HFF-Myc (cell line): ENCODE data around the gene UBXN10.
A peak's percentile ranks its signal among the peaks of the same experiment; 100 is the strongest.

Experiments
- DNase-seq: peaks from one replicate; pipeline ENCODE4 v3.0.0-alpha.2; 2011; ENCODE audit warnings: low read depth; ENCODE audit errors: extremely low read depth
- H3K4me3 ChIP-seq: replicated peaks from 2 replicates; pipeline ENCODE4 v1.5.1; 2011; ENCODE audit warnings: low read depth, mild to moderate bottlenecking, control low read depth, low read length
- CTCF ChIP-seq: IDR thresholded peaks from 2 replicates; pipeline ENCODE4 v1.5.1; 2012; ENCODE audit warnings: mild to moderate bottlenecking, low read depth, low read length, control low read depth; ENCODE audit errors: missing control alignments

UBXN10 gene

GRCh38 chr1:20164694-20165202, 21.1 kb upstream of the UBXN10 start:
- H3K4me3 ChIP-seq = no peak overlapping the region
- no peak for DNase-seq
- TF ChIP-seq CTCF = no peak

- peak; percentile 36 for TF ChIP-seq CTCF
- H3K4me3 ChIP-seq = no peak overlapping the region
- no peak for DNase-seq
These were observed 20.4 kb upstream of the UBXN10 start for GRCh38 chr1:20165522-20165951.

- DNase-seq = no peak
- no peak for TF ChIP-seq CTCF
- no peak overlapping the region for H3K4me3 ChIP-seq
These were observed 19.8 kb upstream of the UBXN10 start for GRCh38 chr1:20166051-20166450.

- DNase-seq = no peak
- TF ChIP-seq CTCF = no peak
- no peak overlapping the region for H3K4me3 ChIP-seq
These were observed 18.8 kb upstream of the UBXN10 start for GRCh38 chr1:20167126-20167525.

- no peak for DNase-seq
- no peak overlapping the region for H3K4me3 ChIP-seq
- no peak for TF ChIP-seq CTCF
These were observed 17.1 kb upstream of the UBXN10 start for GRCh38 chr1:20168564-20169491.

- H3K4me3 ChIP-seq = no peak overlapping the region
- TF ChIP-seq CTCF = no peak
- DNase-seq = no peak
These were observed 16.0 kb upstream of the UBXN10 start for GRCh38 chr1:20169932-20170331.
